Brain microvascular endothelial cell (primary cell): ENCODE results near the gene ARMC7.

ENCODE experiments used
- DNase-seq: peaks from one replicate; pipeline ENCODE4 v3.0.0-alpha.2; 2020
- H3K27ac ChIP-seq: fragments of 250-450 bp; sonication (Bioruptor Pico); 2 replicates; pipeline ENCODE4 v1.5.1; 2020; ENCODE audit warnings: mild to moderate bottlenecking, moderate library complexity
- H3K27me3 ChIP-seq: fragments of 250-450 bp; sonication (Bioruptor Pico); replicated peaks from 2 replicates; pipeline ENCODE4 v1.5.1; 2020; ENCODE audit warnings: mild to moderate bottlenecking
- H3K36me3 ChIP-seq: fragments of 250-450 bp; sonication (Bioruptor Pico); replicated peaks from 2 replicates; pipeline ENCODE4 v1.5.1; 2020; ENCODE audit warnings: mild to moderate bottlenecking
- H3K4me3 ChIP-seq: 2 replicates; pipeline ENCODE4 v1.5.1; 2011; ENCODE audit warnings: low read depth, mild to moderate bottlenecking, control low read depth, low read length, moderate library complexity
- CTCF ChIP-seq: IDR thresholded peaks from 2 replicates; pipeline ENCODE4 v1.5.1; 2011; ENCODE audit warnings: low read depth, mild to moderate bottlenecking, moderate library complexity, low read length, control low read depth, inconsistent platforms; ENCODE audit errors: missing control alignments
- in situ Hi-C: cut with HindIII; loops from 2 replicates; pipeline ENCODE4 v1.10.0; 2017; ENCODE audit warnings: low sequenced_read_pairs, low pct_ligation_motif_present

The ARMC7 gene

GRCh38 chr17:75168998-75169397 is 59.2 kb downstream of the ARMC7 start:
- H3K36me3 ChIP-seq = peaks cover 53% of the 10 kb centered on the region
- TF ChIP-seq CTCF = no peak
- H3K4me3 ChIP-seq = no peak overlapping the region
- in situ Hi-C loops = no loop called here
- DNase-seq = no peak
- no peaks in the 10 kb centered on the region for H3K27me3 ChIP-seq
- H3K27ac ChIP-seq = no peak overlapping the region

- no peak for DNase-seq
- Histone ChIP-seq H3K27ac (no peak overlapping the region), H3K4me3 (no peak overlapping the region), H3K36me3 (peaks cover 63% of the 10 kb centered on the region), H3K27me3 (no peaks in the 10 kb centered on the region)
- TF ChIP-seq CTCF = no peak
- in situ Hi-C loops = no loop called here
Observed at GRCh38 chr17:75173526-75173925, 63.8 kb downstream of the ARMC7 start.

GRCh38 chr17:75174996-75175395 is 65.2 kb downstream of the ARMC7 start:
- Histone ChIP-seq H3K27me3 (no peaks in the 10 kb centered on the region), H3K4me3 (no peak overlapping the region), H3K27ac (no peak overlapping the region), H3K36me3 (peaks cover 55% of the 10 kb centered on the region)
- in situ Hi-C loops = no loop called here
- DNase-seq = no peak
- TF ChIP-seq CTCF = no peak

- in situ Hi-C loops = no loop called here
- no peak for DNase-seq
- no peaks in the 10 kb centered on the region for H3K27me3 ChIP-seq
- peaks cover 48% of the 10 kb centered on the region for H3K36me3 ChIP-seq
- no peak overlapping the region for H3K27ac ChIP-seq
- no peak for TF ChIP-seq CTCF
- no peak overlapping the region for H3K4me3 ChIP-seq
Observed at GRCh38 chr17:75176625-75177024, 66.9 kb downstream of the ARMC7 start.

- H3K27me3 ChIP-seq = no peaks in the 10 kb centered on the region
- H3K4me3 ChIP-seq = no peak overlapping the region
- in situ Hi-C loops = no loop called here
- no peak for TF ChIP-seq CTCF
- H3K27ac ChIP-seq = no peak overlapping the region
- H3K36me3 ChIP-seq = peaks cover 35% of the 10 kb centered on the region
- no peak for DNase-seq
Observed at GRCh38 chr17:75178453-75178852, 68.7 kb downstream of the ARMC7 start.
